H4 (cell line): ENCODE data around the gene RGS7. TPM values are rescaled to one million over a fixed set of nuclear protein-coding genes. Genes with fewer than 3 reads are reported as not detected.
A peak's percentile ranks its signal among the peaks of the same experiment; 100 is the strongest.
"Not testable (repeated sequence)": the region's sequence is repeated elsewhere in the genome, so short reads cannot be mapped to it uniquely, and the experiment has no call there.

Source experiments
- DNase-seq: peaks from one replicate; pipeline ENCODE4 v3.0.0-alpha.2; 2015; ENCODE audit warnings: low spot score
- total RNA-seq: library from RNA; depleted of rRNA; stranded (reverse); fragments of >200 nt; shearing (Covaris generic); gene quantifications from 2 replicates; pipeline ENCODE4 v1.2.3, GENCODE V29; 2014

Gene RGS7
- total RNA-seq, 1 experiment from 2014 or later = 0.23 TPM

DNA sequence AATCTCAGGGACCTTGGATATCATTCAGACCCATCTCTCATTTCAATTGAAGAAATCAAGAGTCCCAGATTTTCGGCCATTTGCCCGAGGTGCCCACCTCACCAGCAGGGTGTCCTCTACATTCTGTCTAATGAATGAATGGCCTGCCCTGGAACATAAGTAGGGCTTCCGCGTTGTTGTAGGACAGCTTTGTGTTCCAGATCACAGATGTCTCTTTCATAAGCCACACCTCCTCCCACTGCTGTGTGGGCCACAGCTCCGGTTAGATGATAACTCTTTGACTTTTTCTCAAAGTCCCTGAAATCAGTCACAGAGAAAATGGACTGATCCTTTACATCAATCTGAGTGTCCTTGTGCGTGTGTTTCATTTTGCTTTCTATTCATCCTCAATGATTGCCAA lies 144.4 kb downstream of the RGS7 start:
- no peak for DNase-seq

DNA sequence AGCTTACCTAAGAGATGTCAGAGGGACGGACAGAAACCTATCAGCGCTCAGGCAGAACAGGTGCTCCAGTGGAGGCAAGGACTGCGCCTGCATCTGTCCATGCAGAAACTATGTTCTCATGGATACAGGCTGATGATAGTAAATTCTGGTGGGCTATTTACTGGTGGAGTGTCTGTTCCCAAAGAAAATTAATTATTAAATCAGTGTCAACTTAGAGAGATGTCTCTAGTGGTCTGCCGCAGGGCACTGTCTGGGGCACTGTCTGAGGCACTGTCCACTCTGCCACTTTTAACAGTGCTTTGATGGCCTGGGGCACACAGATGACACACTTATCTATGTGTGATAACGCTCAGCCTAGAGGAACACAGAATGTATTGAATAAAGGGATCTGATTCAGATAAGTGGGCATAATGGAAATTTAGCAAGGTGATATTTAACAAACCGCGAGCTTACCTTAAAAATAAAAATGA lies 148.1 kb downstream of the RGS7 start:
- DNase-seq = no peak

DNA sequence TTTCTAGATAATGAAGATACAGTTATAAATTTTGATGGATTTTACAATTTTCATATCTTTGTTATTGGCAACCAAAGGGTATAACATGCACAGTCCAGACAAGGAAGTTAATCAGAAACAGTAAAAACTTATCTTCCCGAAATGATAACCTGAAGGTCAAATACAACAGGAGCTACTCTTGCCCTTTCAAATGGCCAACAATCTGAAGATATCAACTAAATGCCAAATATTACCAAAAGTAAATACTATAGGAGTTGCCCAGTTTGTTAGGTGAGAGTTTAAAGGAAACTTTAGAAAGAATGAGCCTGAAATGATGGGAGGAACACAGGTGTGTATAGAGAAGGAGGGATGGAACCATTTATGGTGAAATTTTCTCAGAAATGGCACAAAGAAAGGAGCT lies 153.2 kb downstream of the RGS7 start:
- DNase-seq = no peak

DNA sequence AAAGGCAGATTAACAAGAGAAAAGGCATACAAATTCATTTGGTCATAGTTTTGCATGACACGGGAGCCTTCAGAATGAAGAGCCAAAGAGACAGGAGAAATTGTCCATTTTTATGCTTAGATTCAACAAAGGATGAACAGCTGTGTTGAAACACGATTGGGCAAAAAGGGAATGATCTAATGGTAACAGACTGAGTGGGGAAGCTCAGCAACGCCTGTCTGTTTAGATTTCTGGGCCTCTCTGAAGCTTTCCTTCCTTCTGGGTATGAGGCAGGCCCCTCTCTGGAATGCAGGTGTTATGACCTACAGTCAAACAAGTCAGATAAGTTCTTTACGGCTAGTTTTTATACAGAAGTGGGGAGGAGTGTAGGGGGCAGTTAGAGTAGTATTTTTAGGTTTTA lies 154.6 kb downstream of the RGS7 start:
- DNase-seq = no peak

DNA sequence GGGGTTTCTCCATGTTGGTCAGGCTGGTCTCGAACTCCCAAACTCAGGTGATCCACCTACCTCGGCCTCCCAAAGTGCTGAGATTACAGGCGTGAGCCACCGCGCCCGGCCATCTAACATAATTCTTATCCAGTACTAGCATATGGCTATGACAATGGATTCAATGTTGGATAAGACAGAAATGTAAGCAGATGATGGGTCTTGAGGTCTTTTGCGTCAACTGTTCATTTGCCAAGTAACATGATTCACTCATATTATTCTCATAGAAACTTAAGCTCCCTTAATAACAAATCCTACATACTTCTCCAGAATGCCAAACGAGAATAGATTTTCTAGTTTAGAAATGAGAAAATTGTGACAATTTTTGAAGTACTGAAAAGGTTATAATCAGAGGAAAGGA lies 170.3 kb downstream of the RGS7 start:
- no peak for DNase-seq

DNA sequence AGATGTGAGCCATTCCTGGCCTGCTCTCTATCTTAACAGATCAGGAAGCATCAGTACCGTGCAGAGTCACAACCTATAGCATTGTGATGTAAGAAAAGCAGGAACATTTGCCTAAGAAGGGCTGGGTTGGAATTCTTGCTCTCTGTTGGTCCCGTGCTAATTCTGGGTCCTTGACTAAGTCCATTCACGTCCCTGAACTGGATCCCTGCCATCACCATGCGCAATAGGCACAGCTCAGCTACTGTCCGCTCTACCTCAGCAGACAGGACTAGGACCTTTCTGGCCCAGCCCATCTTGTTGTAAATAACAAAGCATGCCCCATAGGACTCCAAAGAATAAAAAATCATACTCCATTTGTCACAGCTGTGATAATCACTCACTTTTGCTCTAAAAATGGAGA lies 175.0 kb downstream of the RGS7 start:
- DNase-seq = no peak

DNA sequence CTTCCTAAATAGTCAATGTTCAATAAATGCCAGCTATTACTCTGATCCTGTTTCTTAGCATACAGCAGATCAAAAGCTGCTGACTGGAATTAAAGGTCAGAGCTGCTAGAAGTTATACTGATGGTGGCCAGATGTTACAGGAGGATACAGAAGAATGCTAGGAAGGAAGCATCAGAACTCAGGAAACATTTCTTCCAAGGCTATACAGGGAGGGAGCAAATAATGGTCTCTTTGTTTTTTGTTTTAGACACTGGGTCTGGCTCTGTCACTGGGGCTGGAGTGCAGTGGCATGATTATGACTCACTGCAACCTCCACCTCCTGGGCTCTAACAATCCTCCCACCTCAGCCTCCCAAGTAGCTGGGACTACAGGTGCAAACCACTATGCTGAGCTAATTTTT lies 175.5 kb downstream of the RGS7 start:
- no peak for DNase-seq

DNA sequence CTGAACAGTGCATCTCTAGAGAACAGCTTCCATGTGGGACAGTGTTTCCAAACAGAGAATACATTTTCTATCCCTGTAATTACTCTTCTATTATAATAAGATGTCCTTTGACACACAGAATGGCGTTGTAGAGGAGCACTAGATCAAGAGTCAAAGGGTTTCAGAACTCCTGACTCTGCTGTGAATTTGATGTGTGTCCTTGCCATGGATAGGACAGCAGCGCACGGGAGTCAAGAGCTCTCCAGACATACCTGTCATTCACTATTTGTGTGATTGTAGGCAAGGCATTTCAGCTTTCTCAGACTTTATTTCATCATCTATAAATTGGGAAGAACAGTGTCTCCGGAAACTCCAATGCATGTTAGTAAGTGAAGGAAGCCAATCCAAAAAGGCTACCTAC lies 176.4 kb downstream of the RGS7 start:
- DNase-seq = no peak

DNA sequence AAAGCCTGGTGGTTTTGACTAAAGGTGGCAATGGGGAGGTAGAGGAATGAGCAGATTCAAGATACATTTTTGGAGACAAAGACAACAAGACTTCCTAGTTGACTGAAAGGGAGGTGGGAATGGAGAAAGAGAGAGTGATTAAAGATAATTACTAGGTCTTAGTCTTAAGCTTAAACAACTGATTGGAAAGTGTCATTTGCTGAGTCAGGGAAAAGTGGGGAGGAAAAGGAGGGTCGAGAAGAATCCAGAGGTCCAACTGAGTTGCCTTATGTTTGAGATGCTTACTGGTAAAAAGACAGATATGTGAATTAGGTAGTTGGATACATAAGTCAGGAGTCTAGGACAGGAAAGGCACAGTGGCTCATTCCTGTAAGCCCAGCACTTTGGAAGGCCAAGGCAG lies 179.3 kb downstream of the RGS7 start:
- no peak for DNase-seq

DNA sequence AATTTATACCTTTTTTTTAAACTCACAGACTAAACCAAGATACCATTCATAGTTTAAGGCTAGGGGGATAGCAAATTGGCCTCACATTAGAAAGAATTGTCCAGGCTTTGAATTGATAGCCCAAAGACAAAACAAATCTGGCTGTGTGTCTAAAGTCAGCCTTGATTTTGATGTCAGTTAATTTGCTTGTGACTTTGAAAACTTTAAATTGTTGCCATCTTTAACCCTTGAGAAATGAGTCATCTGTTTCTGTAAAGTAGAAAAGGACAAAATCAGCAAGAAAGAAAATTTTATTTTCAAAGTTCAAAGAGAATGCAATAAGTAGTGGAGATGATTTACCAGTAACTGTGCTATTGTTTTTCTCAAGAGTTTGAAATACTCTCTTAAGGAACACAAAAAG lies 184.5 kb downstream of the RGS7 start:
- DNase-seq = no peak

DNA sequence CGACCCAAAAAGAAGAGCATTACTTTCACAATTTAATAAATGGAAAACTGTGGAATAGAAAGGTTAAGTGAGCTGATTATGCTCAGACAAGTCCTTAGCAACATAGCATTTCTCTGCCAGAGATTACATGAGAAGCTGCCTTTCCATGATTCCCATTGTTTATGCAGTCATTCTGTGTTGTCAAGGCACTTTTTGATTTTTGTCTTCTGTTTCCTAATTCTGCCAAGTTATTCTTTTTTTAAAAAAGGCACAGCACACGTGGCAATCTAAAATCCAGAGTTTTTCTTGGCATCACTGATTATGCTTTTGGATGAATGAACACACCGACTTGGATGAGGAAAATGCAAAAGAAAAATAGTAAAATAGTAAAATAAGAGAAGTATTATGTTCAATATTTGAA lies 185.0 kb downstream of the RGS7 start:
- no peak for DNase-seq

DNA sequence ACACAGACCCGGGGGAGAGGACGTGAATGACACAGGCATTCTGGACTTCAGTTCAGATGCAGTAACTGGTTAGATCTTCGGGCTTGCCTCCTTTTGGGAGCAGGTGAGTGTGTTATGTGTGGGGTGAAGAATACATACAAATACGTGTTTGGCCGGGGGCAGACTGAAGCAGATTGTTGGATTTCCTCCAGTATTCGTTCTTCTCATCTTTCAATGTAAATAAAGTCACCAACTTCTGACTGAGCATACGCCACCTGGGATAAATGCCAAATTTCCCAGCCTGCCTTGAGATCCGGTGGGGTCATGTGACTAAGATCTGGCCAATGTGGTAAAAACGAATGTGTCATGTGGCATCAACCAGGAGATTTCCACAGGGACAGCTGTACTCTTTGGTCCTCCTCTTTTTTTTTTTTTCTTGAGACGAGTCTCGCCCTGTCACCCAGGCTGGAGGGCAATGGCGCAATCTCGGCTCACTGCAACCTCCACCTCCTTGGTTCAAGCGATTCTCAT lies 189.8 kb downstream of the RGS7 start:
- DNase-seq = peak; percentile 67

DNA sequence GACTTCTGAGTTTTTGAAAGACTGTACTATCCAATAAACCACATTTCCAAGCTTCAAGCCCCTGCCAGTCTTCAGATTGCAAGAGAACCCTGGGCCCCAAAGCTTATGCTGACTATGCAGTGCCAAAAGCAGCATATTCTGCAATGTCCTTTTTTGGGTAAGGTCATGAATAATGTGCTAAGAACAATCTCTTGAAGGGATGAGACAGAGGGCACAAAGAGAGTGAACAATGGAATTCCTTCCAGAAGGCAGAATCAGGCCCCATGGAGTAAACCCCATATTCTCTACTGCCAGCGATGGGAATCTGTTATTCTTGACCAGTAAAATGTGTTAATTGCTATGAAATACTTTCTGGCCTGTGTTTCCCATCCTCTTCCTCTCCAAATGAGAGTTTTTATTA lies 190.4 kb downstream of the RGS7 start:
- no peak for DNase-seq

DNA sequence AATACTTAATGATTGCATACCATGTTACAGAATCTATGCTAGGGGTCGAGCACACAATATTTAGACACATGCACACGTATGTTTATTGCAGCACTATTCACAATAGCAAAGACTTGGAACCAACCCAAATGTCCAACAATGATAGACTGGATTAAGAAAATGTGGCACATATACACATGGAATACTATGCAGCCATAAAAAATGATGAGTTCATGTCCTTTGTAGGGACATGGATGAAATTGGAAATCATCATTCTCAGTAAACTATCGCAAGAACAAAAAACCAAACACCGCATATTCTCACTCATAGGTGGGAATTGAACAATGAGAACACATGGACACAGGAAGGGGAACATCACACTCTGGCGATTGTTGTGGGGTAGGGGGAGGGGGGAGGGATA lies 191.7 kb downstream of the RGS7 start:
- DNase-seq = not testable (repeated sequence)

DNA sequence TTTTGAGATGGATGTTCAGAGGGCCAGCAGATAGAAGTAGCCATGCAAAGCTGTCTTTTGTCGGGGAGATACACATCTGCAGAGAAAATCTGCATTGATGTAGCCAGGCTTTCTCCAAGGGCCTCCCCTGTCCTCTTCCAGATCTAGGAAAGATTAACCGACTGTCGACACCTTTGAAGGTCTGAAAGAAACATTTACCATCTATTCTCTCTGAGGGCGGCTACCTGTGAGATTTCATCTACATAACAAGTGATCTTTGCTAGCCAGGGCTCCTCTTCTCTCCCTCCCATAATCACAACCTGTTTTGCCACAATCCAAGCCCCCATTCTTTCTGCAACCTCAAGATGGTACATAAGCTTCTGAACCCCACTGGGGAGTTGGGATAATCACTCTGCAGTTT lies 193.6 kb downstream of the RGS7 start:
- no peak for DNase-seq

DNA sequence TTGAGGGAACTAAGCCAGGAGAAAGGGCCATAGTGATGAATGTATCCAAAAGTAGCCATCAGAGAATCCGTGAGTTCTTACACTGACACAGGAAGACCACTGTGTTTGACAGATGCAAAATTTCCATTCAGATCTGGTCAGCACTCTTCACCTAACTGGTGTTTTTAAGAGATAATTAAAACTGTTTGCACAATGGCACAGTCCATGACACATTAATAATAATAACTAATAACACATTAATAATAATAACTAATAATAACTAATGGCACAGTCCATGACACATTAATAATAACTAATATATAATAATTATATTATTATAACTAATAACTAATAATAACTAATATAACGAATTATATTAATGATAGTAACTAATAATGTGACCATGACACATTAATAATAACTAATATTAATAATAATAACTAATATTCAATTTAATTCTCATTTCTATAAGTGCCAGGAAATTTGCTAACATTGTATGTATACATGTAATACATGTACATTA lies 195.8 kb downstream of the RGS7 start:
- no peak for DNase-seq

DNA sequence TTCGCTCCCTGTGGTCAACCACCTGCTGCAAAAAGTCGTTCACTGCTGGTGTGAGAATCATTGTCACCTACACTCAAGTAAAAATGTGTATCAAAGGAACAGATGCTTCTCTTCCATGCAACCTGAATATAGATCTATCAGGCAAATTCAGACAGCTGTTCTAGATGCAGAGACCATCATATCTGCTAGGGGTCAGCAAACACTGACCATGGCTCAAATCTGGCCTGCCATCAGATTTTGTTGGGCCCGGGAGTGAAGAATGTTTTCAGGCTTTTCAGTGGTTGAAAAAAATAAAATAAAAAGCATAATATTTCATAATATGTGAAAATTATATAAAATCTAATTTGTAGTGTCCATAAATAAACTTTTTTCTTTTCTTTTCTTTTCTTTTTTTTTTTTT lies 199.6 kb downstream of the RGS7 start:
- DNase-seq = no peak

DNA sequence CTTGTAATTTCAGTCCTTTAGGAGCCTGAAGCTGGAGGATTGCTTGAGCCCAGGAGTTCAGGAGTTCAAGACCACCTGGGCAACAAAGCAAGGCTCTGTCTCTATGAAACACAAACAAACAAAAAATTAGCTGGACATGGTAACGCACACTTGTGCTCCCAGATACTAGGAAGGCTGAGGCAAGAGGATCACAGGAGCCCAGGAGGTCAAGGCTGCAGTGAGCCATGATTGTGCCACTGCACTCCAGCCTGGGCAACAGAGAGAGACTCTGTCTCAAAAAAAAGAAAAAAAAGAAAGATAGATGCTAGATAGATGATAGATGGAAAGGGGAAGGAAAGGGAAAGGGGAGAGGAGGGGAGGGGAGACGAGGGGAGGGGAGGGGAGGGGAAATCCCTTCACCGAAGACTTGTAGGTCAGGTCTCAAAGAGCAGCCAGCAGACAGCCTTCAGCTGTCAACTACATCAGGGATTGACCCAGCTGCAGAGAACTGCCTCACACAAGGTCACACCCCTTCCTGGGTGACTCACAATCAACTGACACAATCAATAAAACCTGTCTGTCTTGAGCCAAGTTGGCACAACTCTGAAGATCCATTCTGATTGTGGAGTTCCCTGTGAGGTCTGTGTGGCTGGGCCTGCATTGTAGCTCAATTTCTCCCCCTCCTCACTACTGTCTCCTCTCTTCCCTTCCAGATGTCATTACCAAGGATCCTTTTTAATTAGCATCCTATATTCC lies 200.6 kb downstream of the RGS7 start:
- peak; percentile 12 for DNase-seq

DNA sequence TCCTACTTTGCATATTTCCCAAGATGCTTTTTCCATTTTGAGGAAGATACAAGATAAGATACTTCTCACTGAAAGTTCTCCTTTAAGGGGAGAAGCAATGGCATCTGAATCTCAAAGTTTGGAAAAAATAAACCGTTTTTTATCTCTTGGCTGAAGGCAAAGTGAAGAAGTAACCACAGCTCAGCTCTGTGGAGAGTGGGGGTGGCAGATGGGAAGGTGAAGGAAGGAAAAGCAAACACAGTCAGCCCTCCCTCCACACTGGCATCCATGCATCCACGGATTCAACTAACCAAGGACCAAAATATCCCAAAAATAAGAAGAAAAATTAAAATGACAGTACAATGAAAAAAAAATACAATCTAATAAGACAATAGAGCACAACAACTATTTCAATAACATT lies 211.1 kb downstream of the RGS7 start:
- no peak for DNase-seq

DNA sequence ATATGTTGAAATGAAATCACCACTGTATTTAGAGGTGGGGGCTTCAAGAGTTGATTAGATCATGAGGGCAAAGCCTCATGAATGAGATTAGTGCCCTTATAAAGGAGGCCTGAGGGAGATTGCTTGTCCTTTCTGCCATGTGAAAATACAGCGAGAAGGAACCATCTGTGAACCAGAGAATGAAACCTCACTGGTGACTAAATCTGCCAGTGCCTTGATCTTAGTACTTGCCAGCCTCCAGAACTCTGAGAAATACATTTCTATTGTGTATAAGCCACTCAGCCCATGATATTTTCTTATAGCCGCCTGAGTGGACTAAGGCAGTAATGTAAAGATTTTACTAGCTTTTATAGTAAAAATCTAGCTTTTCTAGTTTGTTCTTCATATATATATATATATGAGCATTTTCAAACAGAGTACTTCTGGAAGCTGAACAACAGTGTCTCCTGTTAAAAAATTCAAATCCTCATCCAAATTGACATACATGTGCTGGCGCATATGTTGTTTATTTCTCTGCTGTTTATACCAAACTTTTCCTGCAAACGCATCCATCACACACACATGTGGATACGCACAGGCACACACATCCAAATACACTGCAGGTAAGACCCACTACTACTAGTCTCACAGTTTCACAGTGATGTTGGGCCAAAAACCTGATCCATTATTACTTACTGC lies 213.1 kb downstream of the RGS7 start:
- no peak for DNase-seq

DNA sequence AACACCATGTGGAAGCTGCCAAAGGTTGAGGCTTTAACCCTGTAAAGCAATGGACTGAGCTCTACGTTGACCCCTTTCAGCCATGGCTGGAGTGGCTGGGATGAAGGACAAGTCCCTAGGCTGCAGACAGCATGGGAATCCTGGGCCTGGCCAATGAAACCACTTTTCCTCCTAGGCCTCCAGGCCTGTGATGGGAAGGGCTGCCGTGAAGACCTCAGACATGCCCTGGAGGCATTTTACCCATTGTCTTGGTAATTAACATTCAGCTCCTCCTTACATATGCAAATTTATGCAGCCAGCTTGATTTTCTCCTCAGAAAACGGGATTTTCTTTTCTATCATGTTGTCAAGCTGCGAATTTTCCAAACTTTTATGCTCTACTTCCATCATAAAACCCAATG lies 214.5 kb downstream of the RGS7 start:
- DNase-seq = no peak

DNA sequence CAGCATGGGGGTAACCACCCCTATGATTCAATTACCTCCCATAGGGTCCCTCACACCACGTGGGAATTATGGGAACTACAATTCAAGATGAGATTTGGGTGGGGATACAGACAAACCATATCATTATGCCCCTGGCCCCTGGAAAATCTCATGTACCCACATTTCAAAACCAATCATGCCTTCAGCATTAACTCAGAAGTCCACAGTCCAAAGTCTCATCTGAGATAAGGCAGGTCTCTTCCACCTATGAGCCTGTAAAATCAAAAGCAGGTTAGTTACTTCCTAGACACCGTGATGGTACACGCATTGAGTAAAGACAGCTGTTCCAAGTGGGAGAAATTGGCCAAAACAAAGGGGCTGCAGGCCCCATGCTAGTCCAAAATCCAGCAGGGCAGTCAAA lies 215.4 kb downstream of the RGS7 start:
- DNase-seq = not testable (repeated sequence)

DNA sequence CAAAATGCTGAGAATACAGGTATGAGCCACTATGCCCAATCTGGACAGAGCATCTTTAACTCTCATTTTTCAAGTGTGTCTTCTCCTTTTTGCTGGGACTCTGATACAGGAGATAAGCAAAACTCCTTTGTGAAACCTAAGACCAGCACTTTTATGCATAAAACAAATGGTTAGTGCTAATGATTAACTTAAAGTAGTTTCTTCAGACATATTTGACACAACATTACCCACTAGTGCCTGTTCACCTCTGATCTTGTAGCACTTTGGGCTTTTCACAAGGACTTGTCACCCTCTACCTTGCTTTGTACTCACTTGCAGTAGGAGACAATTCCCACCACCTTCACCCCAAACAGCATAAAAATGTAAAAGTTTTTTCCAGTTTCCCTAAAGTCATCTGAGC lies 216.3 kb downstream of the RGS7 start:
- no peak for DNase-seq
